Activated CD4-positive, alpha-beta T cell treated with anti-CD3 and anti-CD28 coated beads, Interleukin-2, amount 50 U/mL, for 1 hour (primary cell): ENCODE measurements around the gene C5AR1.
"Not testable (repeated sequence)": the region's sequence is repeated elsewhere in the genome, so short reads cannot be mapped to it uniquely, and the experiment has no call there.

Experiments
- DNase-seq: peaks from one replicate; pipeline ENCODE4 v3.0.0-alpha.2; 2020

Gene C5AR1

DNA sequence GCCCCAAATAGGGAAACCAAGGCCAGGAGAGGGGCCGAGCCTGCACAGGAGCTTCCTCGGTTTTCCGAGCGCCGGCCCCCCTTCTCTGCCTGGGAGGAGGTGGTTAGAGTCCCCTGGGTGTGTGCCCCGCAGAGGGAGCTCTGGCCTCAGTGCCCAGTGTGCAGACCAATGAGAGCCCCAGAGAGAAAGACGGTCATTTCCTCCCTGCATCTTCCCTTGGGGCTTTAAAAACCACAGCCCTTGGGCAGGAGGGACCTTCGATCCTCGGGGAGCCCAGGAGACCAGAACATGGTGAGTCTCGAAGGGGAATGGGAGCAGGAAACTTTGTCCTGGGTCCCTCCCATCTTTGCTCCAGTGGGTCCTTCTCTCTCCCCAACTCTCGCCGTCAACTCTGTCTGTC is at the start of gene C5AR1:
C5AR1 (plus strand) TSS at position 254 of the 400 bp plus-strand sequence; CDS start at position 289, 35 bp downstream.
- no peak for DNase-seq

DNA sequence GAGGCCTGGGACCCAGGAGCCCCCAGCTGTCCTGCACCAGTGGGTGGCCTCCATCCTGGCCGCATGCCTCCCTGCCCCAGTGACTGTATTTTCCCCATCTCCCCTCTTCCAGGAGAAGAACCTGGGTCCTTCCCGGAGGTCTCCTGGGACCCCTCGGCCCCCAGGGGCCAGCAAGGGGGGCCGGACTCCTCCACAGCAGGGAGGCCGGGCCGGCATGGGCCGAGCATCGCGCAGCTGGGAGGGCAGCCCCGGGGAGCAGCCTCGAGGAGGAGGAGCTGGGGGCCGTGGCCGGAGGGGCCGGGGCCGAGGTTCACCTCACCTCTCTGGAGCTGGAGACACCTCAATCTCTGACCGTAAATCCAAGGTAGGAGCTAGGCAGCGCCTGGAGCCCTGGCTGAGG is 49.2 kb upstream of the C5AR1 start:
- DNase-seq = no peak

DNA sequence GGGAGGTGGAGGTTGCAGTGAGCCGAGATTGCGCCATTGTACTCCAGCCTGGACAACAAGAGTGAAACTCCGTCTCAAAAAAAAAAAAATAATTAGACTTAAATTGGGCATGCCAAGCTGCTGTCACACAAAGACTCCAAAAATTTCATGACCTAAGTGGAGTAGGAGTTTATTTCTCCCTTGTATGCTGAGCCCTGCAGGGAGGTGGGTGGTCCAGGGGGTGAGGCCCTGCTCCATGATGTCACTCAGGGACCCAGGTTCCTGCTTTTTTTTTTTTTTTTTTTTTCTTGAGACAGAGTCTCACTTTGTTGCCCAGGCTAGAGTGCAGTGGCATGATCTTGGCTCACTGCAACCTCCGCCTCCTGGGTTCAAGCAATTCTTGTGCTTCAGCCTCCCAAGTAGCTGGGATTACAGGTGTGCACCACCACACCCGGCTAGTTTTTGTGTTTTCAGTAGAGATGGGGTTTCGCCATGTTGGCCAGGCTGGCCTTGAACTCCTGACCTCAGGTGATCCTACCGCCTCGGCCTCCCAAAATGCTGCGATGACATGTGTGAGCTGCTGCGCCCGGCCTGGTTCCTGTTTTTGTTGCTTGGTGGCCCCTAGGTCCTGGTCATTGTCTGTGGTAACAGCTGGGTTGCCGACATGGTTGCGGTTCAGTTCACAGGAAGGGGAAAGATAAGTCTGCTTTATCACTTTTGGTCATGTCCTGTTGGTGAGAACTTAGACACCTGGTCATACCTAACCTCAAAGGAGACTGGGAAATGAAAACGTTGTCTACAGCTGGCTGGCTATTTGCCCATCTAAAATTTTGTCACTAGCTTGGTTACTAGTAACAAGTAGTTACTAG is 47.5 kb upstream of the C5AR1 start:
- DNase-seq = not testable (repeated sequence)

DNA sequence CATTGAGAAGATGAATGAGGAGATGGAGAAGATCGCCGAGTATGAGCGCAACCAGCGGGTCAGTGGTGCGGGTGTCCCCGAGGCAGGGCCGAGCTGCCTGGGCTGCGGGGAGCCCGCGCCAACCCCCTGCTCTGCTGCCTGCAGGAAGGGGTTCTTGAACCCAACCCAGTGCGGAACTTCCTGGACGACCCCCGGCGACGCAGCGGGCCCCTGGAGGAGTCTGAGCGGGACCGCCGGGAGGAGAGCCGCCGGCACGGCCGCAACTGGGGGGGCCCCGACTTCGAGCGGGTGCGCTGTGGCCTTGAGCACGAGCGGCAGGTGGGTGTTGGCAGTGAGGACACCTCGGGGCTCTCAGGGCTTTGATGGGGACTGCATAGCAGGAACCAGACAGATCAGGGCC is 45.0 kb upstream of the C5AR1 start:
- no peak for DNase-seq

DNA sequence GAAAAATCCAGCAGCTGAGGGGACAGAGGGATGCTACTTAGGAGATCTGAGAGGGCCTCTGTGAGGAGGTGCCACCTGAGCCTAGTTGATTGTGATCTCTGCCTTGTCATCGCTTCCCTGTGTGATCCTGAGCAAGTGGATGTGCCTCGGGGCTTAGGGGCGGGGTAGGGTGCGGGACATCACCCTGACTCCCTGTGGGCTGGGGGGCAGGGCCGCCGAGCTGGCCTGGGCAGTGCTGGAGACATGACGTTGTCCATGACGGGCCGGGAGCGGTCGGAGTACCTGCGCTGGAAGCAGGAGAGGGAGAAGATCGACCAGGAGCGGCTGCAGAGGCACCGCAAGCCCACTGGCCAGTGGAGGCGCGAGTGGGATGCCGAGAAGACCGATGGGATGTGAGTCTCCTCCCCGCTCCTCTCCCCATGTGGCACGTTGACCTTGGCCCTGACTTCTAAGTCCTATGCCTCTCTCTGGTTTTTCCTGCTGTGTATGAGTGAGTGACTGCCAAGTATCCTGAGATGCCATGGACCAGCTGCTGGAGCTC is 43.2 kb upstream of the C5AR1 start:
- no peak for DNase-seq

DNA sequence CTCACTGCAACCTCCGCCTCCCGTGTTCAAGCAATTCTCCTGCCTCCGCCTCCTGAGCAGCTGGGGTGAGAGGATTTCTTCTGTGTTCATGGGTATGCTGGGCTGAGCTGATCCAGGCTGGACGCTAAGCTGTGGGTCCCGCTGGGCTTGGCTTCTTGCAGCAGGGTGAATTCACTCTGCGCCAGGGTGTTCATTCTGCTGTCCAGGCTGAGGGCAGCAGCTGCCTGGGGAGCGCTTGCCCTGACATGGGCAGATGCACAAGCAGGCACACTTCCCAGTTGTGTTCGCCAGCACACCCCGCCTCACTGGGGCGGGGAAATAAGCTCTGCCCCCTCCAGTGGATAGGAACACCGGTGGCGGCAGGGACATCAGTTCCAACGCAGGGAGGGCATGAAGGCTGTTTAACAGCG is 42.3 kb upstream of the C5AR1 start:
- DNase-seq = no peak

DNA sequence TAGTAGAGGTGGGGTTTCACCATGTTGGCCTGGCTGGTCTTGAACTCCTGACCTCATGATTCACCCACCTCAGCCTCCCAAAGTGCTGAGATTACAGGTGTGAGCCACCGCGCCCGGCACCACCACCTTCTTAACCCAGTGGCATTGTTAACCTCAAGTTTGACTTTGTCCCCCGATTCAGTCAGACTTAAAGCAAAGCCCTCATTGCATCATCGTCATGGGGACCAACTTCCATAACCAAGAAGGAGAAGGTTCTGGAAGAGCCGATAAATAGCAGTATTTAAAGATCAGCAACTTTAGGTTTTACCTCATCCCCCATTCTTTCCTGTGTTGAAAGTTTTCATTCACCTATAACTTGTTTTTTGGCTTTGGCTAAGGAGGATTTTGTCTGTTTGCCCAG is 41.6 kb upstream of the C5AR1 start:
- DNase-seq = no peak

DNA sequence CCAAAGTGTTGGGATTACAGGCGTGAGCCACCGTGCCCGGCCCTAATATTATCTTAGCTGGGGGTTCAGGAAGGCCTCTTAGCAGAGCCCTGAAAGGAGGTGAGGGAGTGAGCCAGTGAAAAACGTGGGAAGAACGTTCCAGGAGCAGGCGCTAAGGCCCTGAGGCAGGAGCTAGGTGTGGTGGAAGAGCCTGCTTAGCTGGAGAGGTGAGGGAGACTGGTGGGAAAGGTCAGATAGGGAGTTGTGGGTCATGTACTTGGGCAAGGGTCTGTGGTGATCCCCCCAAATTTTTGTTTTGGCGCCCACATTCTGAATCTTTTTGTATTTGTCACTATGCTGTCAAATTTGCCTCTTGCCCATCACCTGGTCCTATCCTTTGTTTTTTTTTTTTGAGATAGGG is 40.1 kb upstream of the C5AR1 start:
- no peak for DNase-seq

DNA sequence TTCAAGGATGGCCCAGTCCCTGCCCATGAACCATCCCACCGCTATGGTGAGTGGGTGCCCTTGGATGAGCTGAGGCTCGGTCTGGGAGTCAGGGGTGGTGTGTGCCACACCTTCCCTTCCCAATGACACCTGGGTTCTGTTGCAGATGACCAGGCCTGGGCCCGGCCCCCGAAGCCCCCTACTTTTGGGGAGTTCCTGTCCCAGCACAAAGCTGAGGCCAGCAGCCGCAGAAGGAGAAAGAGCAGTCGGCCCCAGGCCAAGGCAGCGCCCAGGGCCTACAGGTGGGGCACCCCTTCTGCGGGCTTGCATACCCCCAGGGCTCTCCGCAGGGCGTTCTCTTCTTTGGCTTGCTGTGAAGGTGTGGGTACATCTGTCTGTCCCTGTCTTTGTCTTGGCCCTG is 39.3 kb upstream of the C5AR1 start:
- no peak for DNase-seq

DNA sequence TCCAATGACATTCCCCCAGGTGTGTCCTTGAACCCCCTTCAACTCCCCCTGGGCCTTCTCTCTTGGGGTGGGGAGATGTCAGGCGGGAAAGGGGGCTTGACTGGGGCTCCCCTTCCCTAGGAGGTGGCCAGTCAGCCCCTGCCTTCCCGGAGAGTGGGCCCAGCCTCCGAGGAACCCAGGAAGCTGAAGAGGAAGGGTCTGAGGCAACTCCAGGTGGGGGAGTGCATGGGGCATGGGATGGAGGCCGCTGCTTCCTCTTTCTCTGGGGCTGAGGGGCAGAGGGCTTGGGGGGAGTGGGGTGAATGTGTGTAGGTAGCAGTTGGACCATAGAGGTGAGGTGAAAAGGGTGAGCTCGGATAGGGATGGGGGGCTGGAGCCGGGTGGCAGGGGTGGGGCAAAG is 37.7 kb upstream of the C5AR1 start:
- DNase-seq = no peak

DNA sequence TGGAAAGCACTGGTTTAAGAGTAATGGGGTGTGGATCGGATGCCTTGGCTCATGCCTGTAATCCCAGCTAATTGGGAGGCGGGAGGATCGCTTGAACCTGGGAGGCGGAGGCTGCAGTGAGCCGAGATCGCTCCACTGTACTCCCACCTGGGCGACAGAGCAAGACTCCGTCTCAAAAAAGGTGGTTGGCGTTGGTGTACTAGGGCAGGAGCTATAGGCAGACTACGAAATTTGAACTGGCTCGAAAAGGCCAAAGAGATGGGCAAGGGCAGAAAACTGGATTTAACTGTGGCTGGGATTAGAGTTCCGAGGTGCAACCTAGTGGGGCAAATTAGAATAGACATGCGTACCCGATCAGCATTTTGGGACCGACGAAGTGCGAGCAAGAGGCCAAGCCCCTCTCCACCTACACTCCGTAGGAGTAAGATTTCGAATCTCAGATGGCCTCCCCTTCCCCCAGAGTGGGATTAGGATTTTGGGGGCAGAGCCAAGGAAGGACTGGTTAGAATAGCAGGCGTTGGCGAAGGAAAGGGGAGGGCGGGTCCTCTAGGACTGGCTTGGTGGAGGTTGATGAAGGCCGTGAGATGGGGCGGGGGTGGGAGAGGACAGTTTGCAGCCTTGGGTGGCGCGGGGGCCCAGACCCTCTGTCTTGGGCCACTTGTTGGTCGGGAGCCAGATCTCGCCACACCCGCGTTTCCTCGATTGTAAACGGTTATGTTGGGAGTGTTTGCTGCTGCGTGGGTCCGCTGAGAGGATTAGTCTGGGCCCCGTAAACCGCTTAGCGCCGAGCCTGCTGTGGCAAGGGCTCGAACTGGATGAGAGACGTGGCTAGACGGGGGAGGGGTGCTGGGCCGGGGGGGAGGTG is 37.0 kb upstream of the C5AR1 start:
- DNase-seq = no peak

DNA sequence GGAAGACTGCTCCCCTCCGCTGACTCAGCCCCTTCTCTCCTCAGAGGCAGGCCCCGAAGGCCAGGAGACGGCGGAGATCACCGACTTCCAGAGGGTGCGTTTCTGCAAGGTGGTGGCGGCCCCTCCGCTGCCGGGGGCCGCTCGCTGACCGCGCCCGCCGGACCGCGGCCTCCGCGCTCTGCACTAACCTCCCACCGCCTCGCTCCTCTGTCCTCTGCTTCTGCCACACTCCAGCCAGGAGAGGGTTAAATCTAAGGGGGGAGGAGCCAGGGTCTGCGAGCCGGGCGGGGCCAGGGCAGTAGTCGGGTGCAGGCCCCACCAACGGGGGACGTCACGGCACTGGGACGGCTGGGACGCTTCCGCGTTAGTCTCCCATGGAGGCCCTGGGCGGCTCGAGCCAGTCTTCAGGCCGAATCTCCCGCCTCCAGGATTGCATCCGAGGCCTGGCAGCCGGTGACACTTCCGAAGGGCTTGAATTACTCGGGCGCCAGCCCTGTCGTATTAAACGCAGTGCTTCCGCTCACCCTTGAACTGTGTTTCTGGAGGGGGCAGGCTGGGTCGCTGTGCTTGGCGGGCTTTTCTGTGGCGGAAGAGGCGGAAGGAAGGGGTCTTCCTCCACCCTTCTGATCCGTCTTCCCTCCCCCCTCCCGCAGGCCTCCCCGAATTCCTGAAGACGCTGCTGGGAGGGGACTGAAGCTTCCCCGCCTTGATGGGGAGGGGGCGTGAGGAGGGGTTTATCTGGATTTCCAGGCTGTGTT is 36.2 kb upstream of the C5AR1 start:
- peak; percentile 87 for DNase-seq

DNA sequence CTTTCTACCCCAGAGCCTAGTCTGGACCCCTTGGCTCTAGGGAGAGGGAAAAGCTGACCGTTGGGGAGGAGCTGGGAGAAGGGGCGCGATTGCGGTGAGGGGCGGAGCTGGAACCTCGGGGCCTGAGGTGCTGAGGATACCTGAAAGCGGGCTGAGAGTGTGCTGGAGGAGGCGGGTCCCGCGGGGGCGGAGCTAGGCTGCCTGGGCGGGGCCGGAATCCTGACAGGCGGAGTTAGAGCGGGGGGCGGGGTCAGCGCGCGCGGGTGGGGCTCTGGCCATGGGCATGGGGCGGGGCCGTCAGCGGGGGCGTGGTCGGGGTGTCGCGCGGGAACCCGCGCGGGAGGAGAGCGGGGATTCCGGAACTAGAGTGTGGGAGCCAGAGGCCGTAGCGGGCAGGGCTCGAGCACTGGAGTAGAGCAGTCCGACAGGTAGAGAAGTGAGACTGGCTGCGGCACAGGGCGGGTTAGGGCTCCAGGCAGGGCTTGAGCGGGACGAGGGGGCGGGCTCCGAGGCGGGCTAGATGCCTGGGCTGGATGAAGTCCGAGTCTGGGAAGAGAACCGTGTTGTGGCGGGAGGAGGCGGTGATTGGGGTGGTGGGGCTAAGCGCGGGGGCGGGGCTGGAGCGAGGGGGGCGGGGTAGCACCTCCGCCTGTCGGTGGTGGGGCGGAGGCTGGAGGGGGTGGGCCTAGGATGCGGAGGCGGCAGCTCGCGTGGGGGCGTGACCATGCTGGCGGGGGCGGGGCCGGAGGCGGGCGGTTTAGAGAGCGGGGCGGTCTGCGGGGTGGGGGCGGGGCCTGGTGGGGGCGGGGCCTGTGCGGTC is 35.4 kb upstream of the C5AR1 start, which contains the start of gene INAFM1:
INAFM1 (plus strand) TSS at position 815 of the 820 bp plus-strand sequence. CDS start 35 bp downstream, outside the sequence.
- DNase-seq = peak; percentile 100

DNA sequence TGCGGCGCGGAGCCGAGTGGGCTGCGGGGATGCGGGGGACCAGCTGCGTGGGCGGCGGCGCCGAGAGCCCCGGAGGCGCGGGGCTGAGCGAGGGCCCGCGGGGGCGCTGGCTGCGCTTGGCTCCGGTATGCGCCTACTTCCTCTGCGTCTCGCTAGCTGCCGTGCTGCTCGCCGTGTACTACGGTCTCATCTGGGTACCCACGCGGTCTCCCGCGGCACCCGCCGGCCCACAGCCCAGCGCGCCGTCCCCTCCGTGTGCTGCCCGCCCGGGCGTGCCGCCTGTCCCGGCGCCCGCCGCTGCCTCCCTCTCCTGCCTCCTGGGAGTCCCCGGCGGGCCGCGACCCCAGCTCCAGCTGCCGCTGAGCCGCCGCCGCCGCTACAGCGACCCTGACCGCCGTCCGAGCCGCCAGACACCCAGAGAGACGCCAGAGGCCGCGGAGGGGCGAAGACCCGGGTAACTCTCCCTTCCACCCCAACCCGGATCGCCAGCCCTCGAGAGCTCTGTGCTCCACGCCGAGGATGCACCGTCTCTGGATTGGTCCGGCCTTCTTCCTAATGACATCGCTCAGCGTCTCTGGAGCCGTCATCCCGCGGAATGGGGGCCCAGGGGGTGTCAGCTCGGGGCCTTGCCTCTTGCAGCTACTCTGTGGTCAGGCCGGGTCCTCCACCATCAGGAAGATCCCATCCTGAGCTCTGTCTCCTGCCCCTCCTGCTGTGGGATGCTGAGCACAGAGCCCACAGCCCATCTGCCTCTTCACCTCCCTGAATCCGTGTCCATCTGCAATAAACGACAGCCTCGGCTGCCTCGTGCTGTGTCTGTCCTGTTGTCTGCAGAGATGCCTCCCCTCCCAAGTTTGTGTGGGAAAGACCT is 34.5 kb upstream of the C5AR1 start:
- DNase-seq = no peak

DNA sequence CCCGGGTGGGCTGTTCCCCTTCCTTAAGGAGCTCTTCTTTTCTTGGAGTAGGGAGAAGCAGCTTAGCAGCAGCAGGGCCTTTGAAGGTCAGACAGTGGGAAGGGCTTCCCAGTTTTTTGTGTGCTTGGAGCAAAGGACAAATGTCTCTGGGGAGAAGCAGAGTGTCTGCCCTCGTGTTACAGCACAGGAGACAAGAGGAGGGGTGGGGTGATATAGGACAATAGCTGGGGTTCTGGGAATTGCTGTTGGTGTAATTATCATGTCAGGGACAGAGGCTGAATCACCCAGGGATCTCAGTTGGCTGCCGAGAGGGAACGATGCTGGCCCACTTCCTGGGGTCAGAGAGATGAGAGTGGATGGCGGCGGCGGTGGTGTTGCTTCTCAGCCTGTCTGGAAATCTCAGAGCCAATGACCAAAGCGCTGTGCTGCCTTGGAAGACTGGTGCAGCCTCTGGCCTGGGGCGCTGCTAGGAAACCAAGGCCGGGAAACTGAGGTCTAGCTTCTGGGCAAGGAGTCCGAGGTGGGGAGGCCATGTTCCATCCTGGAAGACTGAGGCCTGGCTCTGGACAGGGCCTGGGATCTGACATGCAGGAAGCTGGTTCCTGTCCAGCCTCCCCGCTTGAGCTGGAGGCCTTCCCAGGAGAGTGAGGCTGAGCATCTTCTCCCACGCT is 33.7 kb upstream of the C5AR1 start:
- no peak for DNase-seq

DNA sequence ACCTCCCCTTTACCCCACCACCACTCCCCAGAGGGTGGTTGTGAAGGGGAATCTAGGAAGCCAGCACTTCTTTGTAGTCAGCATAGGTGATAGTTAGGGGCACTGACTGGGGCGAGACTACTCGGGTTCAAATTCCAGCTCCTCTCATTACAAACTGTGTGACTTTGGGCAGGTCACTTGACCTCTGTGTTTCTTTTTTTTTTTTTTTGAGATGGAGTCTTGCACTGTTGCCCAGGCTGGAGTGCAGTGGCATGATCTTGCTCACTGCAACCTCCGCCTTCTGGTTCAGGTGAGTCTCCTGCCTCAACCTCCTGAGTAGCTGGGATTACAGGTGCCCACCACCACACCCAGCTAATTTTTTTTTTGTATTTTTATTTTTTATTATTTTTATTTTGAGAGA is 33.1 kb upstream of the C5AR1 start:
- not testable (repeated sequence) for DNase-seq

DNA sequence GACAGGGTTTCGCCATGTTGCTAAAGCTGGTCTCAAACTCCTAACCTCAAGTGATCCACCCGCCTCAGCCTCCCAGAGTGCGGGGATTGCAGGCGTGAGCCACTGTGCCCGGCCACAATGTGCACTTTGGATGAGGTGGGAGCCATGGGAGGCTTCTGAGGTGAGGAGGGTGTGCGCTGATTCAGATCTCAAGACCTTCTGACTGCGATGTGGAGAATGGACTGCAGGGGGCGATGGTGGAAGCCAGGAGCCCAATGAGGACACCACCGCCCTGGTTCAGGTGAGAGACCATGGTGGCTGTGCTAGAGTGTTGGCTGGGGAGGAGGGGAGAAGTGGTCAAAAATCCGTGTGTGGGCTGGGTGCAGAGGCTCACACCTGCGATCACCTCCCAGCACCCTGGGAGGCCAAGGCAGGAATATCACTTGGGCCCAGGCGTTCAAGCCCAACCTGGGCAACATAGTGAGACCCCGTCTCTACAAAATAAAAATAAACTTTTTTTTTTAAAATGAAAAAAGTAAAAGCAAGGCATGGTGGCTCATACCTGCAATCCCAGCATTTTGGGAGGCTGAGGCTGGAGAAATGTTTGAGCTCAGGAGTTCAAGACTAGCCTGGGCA is 29.4 kb upstream of the C5AR1 start:
- DNase-seq = peak; percentile 58

DNA sequence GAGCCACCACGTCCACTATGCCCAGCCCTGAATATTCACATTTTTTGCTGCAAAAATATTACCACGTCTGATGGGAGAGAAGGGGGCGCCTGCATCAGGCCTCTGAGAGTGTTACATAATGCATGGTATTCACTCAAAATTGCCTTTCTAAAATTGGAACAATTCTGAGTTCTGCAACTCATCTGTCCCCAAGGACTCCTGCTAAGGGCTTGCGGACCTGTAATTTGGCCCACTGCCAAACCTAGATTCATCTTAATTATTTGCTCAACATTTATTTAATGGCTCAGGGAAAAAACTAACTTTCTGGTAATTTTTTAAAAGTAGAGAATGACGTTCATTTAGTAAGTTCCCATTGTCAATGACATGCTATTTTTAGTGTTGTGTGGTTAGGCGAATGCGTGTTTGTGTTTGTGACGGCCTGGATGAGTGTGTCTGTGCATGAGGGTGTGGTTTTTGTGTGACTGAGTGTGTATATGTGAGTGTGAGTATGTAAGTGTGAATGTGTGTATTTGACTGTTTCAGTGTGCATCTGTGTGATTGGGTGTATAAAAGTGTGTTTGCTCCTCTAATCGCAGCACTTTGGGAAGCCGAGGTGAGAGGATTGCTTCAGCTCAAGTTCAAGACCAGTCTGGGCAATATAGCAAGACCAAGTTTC is 26.1 kb upstream of the C5AR1 start:
- DNase-seq = no peak

DNA sequence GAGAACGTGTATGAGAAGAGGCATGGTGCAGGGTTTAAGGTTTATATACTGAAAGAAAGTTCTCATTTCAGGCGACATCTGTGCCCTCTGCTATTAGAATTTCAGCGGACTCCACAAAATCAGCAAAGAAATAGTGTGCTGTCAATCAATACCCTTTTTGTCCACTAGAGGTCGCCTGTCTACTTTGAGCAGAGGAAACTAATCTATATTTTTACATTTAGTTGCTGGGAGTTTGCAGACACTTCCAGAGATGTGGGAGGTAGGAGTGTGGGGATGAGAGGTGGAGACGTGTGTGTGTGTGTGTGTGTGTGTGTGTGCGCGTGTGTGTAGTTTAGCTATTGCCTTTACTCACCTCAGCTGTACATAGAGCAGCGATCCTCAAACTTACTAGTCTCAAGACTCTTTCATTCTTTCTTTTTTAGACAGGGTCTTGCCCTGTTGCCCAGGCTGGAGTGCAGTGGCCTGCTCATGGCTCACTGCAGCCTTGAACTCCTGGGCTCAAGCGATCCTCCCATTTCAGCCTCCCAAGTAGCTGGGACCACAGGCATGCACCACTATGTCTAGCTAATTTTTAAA is 25.2 kb upstream of the C5AR1 start:
- no peak for DNase-seq
